Measurements from ENCODE around the gene POLH. TPM values are rescaled to one million over a fixed set of nuclear protein-coding genes. Genes with fewer than 3 reads are reported as not detected.

Gene POLH
- total and polyA plus RNA-seq, 2 of the 4 experiments (the other 2 are of a cell fraction): 13.3 to 26.0 TPM

DNA sequence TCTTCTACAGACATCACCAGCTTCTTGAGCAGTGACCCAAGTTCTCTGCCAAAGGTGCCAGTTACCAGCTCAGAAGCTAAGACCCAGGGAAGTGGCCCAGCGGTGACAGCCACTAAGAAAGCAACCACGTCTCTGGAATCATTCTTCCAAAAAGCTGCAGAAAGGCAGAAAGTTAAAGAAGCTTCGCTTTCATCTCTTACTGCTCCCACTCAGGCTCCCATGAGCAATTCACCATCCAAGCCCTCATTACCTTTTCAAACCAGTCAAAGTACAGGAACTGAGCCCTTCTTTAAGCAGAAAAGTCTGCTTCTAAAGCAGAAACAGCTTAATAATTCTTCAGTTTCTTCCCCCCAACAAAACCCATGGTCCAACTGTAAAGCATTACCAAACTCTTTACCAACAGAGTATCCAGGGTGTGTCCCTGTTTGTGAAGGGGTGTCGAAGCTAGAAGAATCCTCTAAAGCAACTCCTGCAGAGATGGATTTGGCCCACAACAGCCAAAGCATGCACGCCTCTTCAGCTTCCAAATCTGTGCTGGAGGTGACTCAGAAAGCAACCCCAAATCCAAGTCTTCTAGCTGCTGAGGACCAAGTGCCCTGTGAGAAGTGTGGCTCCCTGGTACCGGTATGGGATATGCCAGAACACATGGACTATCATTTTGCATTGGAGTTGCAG, 37.9 kb downstream of the POLH start:
- Histone ChIP-seq H3K9me3 (ENCODE audit: control insufficient read depth, insufficient read depth, low read length) (no peaks in the 10 kb centered on the region), H2BK120ac (ENCODE audit: low read depth, low read length) (no peak overlapping the region), H3K56ac (ENCODE audit: extremely low read depth, insufficient read depth, low read length) (no peak overlapping the region), H2AK9ac (replicated peaks; ENCODE audit: low read depth, low read length, poor library complexity) (no peak overlapping the region), H3K27ac (ENCODE audit: insufficient read depth, low read length) (no peak overlapping the region), H3K4me2 (ENCODE audit: low read depth, low read length) (no peak overlapping the region), H3K4me3 (ENCODE audit: insufficient read depth, low read depth, low read length) (no peak overlapping the region), H2BK15ac (ENCODE audit: low read depth, low read length) (no peak overlapping the region; the same call in 2 of the 3 replicates), H4K20me1 (ENCODE audit: insufficient read depth, low read length) (no peaks in the 10 kb centered on the region), H3K36me3 (ENCODE audit: control insufficient read depth, insufficient read depth, low read length) (peaks cover 20% of the 10 kb centered on the region), H3K9me1 (ENCODE audit: insufficient read depth, low read length) (no peaks in the 10 kb centered on the region), H3K18ac (ENCODE audit: low read depth, low read length) (no peak overlapping the region), H4K91ac (ENCODE audit: insufficient read depth, low read depth, low read length) (no peak overlapping the region), H3K79me1 (ENCODE audit: low read depth in 1 of 2, low read length in 2 of 2) (peaks cover 2 to 21% of the 10 kb centered on the region in 2 experiments; a peak in 3 of 4 replicates), H4K8ac (ENCODE audit: low read depth in 2 of 2, low read length in 2 of 2) (no peak overlapping the region), H3K4me1 (ENCODE audit: control insufficient read depth, insufficient read depth, low read length) (no peaks in the 10 kb centered on the region), H3K27me3 (ENCODE audit: control insufficient read depth, insufficient read depth, low read length) (no peaks in the 10 kb centered on the region), H3K14ac (replicated peaks; ENCODE audit: low read depth, low read length) (no peak overlapping the region), H3K9ac (ENCODE audit: low read depth, low read length) (no peak overlapping the region), H2AK5ac (ENCODE audit: low read depth, low read length) (no peak overlapping the region), H4K5ac (ENCODE audit: low read depth, low read length) (no peak overlapping the region), H3K23ac (ENCODE audit: low read depth, low read length) (no peak overlapping the region), H2BK5ac (ENCODE audit: low read depth, low read length, poor library complexity, severe bottlenecking) (no peak overlapping the region), H2BK20ac (ENCODE audit: low read depth, low read length) (no peak overlapping the region), H2AFZ (replicated peaks; ENCODE audit: low read length, poor library complexity) (no peak overlapping the region), H3K4ac (ENCODE audit: low read depth, low read length) (0 out of 2 replicates have a peak overlapping the region, but pooled peaks have one; percentile 6)
- in situ Hi-C loops (cut with MboI; ENCODE audit: low sequenced_read_pairs) (no loop called here), dilution Hi-C loops (cut with HindIII; ENCODE audit: low sequenced_read_pairs, unreplicated experiment) (no loop called here), intact Hi-C loops (cut with micrococcal nuclease) (no loop called here)
- TF ChIP-seq, protein P1, sequence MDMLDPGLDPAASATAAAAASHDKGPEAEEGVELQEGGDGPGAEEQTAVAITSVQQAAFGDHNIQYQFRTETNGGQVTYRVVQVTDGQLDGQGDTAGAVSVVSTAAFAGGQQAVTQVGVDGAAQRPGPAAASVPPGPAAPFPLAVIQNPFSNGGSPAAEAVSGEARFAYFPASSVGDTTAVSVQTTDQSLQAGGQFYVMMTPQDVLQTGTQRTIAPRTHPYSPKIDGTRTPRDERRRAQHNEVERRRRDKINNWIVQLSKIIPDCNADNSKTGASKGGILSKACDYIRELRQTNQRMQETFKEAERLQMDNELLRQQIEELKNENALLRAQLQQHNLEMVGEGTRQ (IDR thresholded peaks at IDR 0.05; ENCODE audit: low read depth, low read length): no peak
- TF ChIP-seq RAD21 (IDR thresholded peaks at IDR 0.05; ENCODE audit: low read length): no peak
- TF ChIP-seq MXI1 (IDR thresholded peaks at IDR 0.05; ENCODE audit: borderline replicate concordance, low read depth, low read length): no peak
- no peak for TF ChIP-seq MAZ (IDR thresholded peaks at IDR 0.05; ENCODE audit: borderline replicate concordance, low read depth, low read length)
- TF ChIP-seq, protein P2, sequence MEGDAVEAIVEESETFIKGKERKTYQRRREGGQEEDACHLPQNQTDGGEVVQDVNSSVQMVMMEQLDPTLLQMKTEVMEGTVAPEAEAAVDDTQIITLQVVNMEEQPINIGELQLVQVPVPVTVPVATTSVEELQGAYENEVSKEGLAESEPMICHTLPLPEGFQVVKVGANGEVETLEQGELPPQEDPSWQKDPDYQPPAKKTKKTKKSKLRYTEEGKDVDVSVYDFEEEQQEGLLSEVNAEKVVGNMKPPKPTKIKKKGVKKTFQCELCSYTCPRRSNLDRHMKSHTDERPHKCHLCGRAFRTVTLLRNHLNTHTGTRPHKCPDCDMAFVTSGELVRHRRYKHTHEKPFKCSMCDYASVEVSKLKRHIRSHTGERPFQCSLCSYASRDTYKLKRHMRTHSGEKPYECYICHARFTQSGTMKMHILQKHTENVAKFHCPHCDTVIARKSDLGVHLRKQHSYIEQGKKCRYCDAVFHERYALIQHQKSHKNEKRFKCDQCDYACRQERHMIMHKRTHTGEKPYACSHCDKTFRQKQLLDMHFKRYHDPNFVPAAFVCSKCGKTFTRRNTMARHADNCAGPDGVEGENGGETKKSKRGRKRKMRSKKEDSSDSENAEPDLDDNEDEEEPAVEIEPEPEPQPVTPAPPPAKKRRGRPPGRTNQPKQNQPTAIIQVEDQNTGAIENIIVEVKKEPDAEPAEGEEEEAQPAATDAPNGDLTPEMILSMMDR (conservative IDR thresholded peaks at IDR 0.05; ENCODE audit: low read depth, low read length): no peak
- no peak for TF ChIP-seq FOS (IDR thresholded peaks at IDR 0.05; ENCODE audit: low read depth, low read length)
- no peak for TF ChIP-seq POLR2A (IDR thresholded peaks at IDR 0.05; ENCODE audit: low read depth, low read length)
- no peak for TF ChIP-seq CHD1 (IDR thresholded peaks at IDR 0.05; ENCODE audit: low read depth, low read length)
- no peak for TF ChIP-seq NFE2L2 (IDR thresholded peaks at IDR 0.05; ENCODE audit: low read depth, low read length)
- TF ChIP-seq, protein P3, sequence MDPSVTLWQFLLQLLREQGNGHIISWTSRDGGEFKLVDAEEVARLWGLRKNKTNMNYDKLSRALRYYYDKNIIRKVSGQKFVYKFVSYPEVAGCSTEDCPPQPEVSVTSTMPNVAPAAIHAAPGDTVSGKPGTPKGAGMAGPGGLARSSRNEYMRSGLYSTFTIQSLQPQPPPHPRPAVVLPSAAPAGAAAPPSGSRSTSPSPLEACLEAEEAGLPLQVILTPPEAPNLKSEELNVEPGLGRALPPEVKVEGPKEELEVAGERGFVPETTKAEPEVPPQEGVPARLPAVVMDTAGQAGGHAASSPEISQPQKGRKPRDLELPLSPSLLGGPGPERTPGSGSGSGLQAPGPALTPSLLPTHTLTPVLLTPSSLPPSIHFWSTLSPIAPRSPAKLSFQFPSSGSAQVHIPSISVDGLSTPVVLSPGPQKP (IDR thresholded peaks at IDR 0.05; ENCODE audit: borderline replicate concordance, low read depth, low read length): no peak
- no peak for TF ChIP-seq BHLHE40 (IDR thresholded peaks at IDR 0.05; ENCODE audit: low read depth, low read length)
- TF ChIP-seq SMC3 (IDR thresholded peaks at IDR 0.05; ENCODE audit: low read depth, low read length): no peak
- no peak for TF ChIP-seq RFX5 (IDR thresholded peaks at IDR 0.05; ENCODE audit: low read depth, low read length)
- no peak for TF ChIP-seq MAFK (IDR thresholded peaks at IDR 0.05; ENCODE audit: low read depth, low read length)
- ATAC-seq (ENCODE audit: low read depth): no peak
- BruUV-seq (replicated peaks): TSS peak; percentile 47
- WGBS, 2 experiments (ENCODE audit: extremely low coverage in 2 of 2, insufficient read length in 1 of 2): 83% methylated on average over 4 of the region's 6 CpGs; no CpG with 5 or more reads in 1 of the 2 experiments
- ChIA-PET CTCF (no interaction called here), POLR2A (ENCODE audit: unreplicated experiment) (no interaction called here)
- DNase-seq: no peak
